Hematopoietic multipotent progenitor cell treated with erythropoietin and hydrocortisone succinate and interleukin-3 and kit ligand, for 6 days (in vitro differentiated cells): Measurements from ENCODE around the gene NDFIP1.
A peak's percentile ranks its signal among the peaks of the same experiment; 100 is the strongest.
"Not testable (repeated sequence)": the region's sequence is repeated elsewhere in the genome, so short reads cannot be mapped to it uniquely, and the experiment has no call there.

Experiments used
- DNase-seq: peaks from one replicate; pipeline ENCODE4 v3.0.0-alpha.2; 2015

The NDFIP1 gene, protein sequence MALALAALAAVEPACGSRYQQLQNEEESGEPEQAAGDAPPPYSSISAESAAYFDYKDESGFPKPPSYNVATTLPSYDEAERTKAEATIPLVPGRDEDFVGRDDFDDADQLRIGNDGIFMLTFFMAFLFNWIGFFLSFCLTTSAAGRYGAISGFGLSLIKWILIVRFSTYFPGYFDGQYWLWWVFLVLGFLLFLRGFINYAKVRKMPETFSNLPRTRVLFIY

GRCh38 chr5:142108432-142109330 lies at the start of gene NDFIP1:
Gene NDFIP1 (plus strand): TSS chr5:142108779. CDS start chr5:142108975, 196 bp downstream.
- DNase-seq, result peak; percentile 91

DNA sequence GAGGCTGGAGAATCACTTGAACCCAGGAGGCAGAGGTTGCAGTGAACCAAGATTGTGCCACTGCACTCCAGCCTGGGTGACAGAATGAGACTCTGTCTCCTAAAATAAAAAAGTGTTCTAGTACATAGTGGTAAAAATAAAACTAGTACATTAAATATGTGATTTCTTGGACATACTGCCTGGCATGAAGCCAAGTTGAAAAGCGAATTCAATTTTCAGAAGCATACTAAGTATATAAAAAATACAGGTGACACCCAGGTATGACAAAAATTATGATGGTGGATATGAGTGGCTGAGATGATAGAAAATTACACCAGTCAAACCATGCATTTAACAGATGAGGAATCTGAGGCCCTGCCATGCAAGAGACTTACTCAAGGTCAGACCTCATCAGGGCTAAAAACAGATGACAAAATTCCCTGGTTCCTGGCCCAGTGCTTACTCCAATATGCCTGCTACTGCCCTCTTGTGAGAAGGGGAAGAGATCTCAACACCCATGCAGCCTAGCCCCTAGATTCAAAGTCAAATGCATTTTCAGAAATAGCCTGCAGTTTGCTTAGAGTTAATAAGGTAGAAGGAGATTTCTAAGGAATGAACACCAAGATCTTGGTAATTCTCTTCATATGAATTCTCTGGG lies 49.2 kb upstream of the NDFIP1 start:
- peak; percentile 22 for DNase-seq

- no peak for DNase-seq
Measured at GRCh38 chr5:142063376-142063775, 45.2 kb upstream of the NDFIP1 start.

DNA sequence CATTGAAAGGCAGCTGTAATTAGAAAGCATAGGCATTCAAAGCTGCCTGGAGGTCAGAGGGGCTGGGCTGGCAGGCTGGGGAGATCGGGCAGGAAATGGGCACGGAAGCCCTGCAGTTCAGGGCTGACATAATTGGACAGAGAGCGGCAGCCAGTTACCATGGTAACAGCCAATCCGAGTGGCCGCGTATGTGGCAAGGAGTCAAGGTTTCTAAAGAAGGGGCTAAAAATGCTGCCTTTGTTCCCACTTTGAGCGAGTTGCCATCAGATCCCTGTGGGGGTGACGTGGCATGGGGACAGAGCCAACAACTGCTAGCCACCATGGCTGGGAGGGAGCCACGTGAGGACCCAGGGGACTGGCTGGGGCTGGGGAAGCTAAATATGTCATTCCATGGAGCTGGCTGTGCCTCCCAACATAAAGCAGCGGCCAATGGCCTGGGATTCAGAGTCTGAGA lies 44.7 kb upstream of the NDFIP1 start:
- peak; percentile 52 for DNase-seq

- no peak for DNase-seq
Measured at GRCh38 chr5:142065273-142065672, 43.3 kb upstream of the NDFIP1 start.

GRCh38 chr5:142069606-142070399 lies 38.8 kb upstream of the NDFIP1 start:
- DNase-seq, result no peak

- DNase-seq, result no peak
Measured at GRCh38 chr5:142070734-142071133, 37.8 kb upstream of the NDFIP1 start.

- no peak for DNase-seq
Measured at GRCh38 chr5:142072488-142072887, 36.1 kb upstream of the NDFIP1 start.

- DNase-seq, result no peak
Measured at GRCh38 chr5:142073362-142073988, 35.1 kb upstream of the NDFIP1 start.

- DNase-seq, result no peak
Measured at GRCh38 chr5:142074006-142074405, 34.6 kb upstream of the NDFIP1 start.

DNA sequence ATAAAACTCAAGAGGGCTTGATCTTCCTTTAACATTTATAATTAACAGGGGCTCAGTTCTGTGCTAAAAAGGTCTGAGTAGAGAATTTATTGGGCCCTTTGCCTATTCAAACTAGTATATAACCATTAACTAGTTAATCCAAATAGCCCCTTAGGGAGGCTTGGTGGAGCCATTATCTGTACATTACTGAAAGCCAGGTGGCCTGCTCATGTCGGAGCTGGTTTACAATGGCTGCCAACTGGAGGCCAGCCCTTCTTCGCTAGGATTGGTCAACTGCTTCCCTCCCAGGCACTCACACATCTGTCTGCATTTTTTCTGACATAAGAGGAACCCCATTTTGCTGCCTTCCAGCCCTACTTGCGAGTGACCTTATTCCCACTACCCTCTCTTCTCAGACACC lies 30.4 kb upstream of the NDFIP1 start:
- DNase-seq, result no peak

GRCh38 chr5:142078706-142079105 lies 29.9 kb upstream of the NDFIP1 start:
- no peak for DNase-seq

DNA sequence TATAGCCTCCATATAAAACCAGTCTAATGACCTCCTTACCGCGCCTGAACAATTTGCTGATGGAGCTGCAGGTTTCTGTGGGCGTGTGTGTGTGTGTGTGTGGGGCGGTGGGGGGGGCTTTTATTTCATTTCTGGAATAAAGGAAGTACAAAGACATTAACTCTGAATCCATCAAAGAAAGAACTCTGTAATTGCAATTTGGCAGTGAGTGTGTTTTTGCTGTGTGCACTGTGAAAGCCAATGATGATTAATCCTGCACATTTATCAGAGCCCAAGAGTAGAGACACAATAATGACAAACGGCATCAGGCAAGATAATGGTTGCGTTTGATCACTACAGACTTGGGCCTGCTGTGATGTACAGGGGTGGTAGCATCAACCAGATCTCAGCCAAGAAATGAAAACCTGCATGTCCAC lies 29.3 kb upstream of the NDFIP1 start:
- DNase-seq, result no peak

GRCh38 chr5:142080248-142080647 lies 28.3 kb upstream of the NDFIP1 start:
- no peak for DNase-seq

DNA sequence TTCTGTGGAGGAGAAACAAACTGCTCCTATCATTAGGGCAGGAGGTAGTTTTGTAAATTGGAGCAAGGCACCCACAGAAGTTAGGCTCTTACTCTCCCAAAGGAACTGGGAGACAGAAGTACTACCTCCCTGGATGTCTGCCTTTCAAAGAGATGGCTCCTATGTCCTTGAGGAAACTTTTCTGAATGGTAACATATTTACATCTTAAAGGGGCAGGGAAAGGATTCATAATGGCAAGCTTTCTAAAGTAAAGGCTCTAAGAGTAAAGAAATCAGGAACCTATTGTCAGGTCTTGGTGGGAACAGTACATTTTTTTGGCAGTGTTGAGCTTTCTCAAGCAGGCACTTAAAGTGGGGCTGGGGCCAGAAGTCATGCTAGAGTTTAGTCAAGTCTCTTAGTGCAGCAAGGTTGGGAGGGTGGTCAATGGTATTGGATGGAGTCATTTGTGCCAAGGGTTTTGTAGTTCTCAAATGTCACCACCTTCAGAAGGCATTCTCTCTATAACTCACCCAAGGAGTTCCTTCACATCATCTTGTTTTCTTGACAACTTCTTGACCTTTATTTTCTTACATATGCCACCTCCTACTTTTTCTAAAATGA lies 26.3 kb upstream of the NDFIP1 start:
- DNase-seq, result no peak

DNA sequence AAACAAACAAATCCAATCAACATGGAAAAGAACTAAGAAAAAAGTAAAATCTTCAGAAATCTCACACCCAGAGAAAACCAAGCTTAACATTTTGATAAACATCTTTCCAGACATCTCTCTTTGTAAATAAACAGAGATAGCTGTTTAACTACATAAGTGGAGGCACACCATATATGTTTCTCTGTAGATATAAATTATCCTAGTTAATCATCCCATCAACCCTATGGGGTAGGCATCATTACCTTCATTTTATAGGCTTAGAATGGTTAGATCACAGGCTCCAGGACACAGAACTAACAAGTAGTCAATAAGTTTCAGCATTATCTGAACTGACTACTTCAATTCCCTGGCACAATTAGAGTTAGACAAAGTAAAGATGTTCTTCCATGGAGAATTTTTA lies 22.4 kb upstream of the NDFIP1 start:
- DNase-seq, result no peak

DNA sequence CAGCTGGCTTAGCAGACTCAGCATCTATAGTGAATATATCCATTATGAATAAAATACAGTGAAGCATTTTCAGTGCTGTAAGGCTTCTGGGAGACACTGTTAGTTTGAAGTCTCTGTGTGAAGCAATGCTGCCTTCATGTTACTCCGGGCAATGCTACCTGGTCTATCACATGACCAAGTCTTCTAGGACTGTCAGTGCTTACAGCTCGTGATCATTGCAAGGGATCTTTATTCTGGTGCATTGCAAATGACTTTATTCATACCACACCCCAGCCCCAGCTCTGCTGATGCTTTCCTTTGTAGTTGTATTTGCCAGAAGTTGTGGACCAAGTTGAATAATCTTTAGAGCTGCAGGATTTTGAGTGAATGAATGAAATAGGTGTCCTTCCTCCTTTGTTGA lies 21.9 kb upstream of the NDFIP1 start:
- no peak for DNase-seq

- DNase-seq, result no peak
Measured at GRCh38 chr5:142087920-142088679, 20.5 kb upstream of the NDFIP1 start.

- not testable (repeated sequence) for DNase-seq
Measured at GRCh38 chr5:142088855-142089479, 19.6 kb upstream of the NDFIP1 start.

DNA sequence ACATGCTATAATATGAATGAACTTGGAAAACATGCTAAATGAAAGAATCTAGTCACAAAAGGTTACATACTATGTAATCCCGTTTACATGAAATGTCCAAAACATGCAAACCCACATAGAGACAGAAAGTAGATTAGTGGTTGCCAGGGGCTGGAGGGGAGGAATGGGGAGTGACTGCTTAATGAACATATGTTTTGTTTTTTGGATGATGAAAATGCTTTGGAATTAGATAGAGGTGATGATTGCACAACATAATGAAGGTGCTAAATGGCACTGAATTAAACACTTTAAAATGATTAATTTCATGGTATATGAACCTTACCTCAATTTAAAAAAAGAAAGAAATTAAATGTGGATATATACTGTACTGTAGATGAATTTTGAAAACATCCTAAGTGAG lies 17.6 kb upstream of the NDFIP1 start:
- DNase-seq, result no peak

GRCh38 chr5:142091922-142092321 lies 16.7 kb upstream of the NDFIP1 start:
- DNase-seq, result no peak
